IMR-90 (cell line): ENCODE measurements around the gene NME2. TPM values are rescaled to one million over a fixed set of nuclear protein-coding genes. Genes with fewer than 3 reads are reported as not detected.
"Not testable (repeated sequence)": the region's sequence is repeated elsewhere in the genome, so short reads cannot be mapped to it uniquely, and the experiment has no call there.

ENCODE experiments used
- ATAC-seq: fragments of 200-7000 bp; cut with Tn5 transposase; 2 replicates; pipeline ENCODE4 v1.9.1; 2020; ENCODE audit warnings: low read depth, mild to moderate bottlenecking, moderate library complexity
- BruUV-seq: library from RNA; stranded (reverse); fragments of 400-500 nt; replicated peaks from 2 replicates; lab custom pipeline; 2021; lab: Mats Ljungman, UMichigan
- CTCF ChIA-PET: fragments of 300-600 bp; formaldehyde crosslinking; extraction: SDS; loops from one replicate; lab custom pipeline; 2021; ENCODE audit warnings: antibody characterized with exemption; lab: Yijun Ruan, JAX
- POLR2A ChIA-PET: fragments of 300-600 bp; sonication (Branson Sonifier 250); formaldehyde crosslinking; loops from one replicate; lab custom pipeline; 2022; ENCODE audit warnings: antibody characterized with exemption; ENCODE audit not compliant: unreplicated experiment; lab: Charles Lee
- DNase-seq: peaks from one replicate; pipeline ENCODE4 v3.0.0; 2013
- H2AFZ ChIP-seq: replicated peaks from 2 replicates; pipeline ENCODE3; 2013; ENCODE audit warnings: low read length, mild to moderate bottlenecking; ENCODE audit not compliant: poor library complexity
- H2AK5ac ChIP-seq: 2 replicates; pipeline ENCODE4 v1.6.1; 2013; ENCODE audit warnings: low read depth, low read length, inconsistent platforms
- H2AK9ac ChIP-seq: replicated peaks from 2 replicates; pipeline ENCODE3; 2013; ENCODE audit warnings: mild to moderate bottlenecking, low read depth, low read length, moderate library complexity; ENCODE audit not compliant: poor library complexity
- H2BK120ac ChIP-seq: 2 replicates; pipeline ENCODE4 v1.6.1; 2013; ENCODE audit warnings: low read depth, low read length, inconsistent platforms
- H2BK15ac ChIP-seq: 3 replicates; pipeline ENCODE4 v1.6.1; 2013; ENCODE audit warnings: low read depth, low read length, inconsistent platforms
- H2BK20ac ChIP-seq: 2 replicates; pipeline ENCODE4 v1.6.1; 2013; ENCODE audit warnings: low read depth, mild to moderate bottlenecking, inconsistent platforms, low read length, moderate library complexity
- H2BK5ac ChIP-seq: 2 replicates; pipeline ENCODE4 v1.6.1; 2013; ENCODE audit warnings: mild to moderate bottlenecking, low read depth, low read length, inconsistent platforms; ENCODE audit not compliant: poor library complexity, severe bottlenecking
- H3K14ac ChIP-seq: replicated peaks from 2 replicates; pipeline ENCODE4 v1.6.1; 2013; ENCODE audit warnings: low read depth, low read length, inconsistent platforms
- H3K18ac ChIP-seq: 2 replicates; pipeline ENCODE4 v1.6.1; 2013; ENCODE audit warnings: low read depth, low read length, control low read depth
- H3K23ac ChIP-seq: 2 replicates; pipeline ENCODE4 v1.6.1; 2013; ENCODE audit warnings: low read depth, low read length, inconsistent platforms
- H3K27ac ChIP-seq: 2 replicates; pipeline ENCODE4 v1.5.1; 2013; ENCODE audit warnings: mild to moderate bottlenecking, control low read depth, low read length; ENCODE audit not compliant: insufficient read depth
- H3K27me3 ChIP-seq: 2 replicates; pipeline ENCODE4 v1.6.1; 2013; ENCODE audit warnings: low read length; ENCODE audit not compliant: control insufficient read depth, insufficient read depth
- H3K36me3 ChIP-seq: 2 replicates; pipeline ENCODE4 v1.6.1; 2013; ENCODE audit warnings: low read length, mixed read lengths; ENCODE audit not compliant: control insufficient read depth, insufficient read depth
- H3K4ac ChIP-seq: 2 replicates; pipeline ENCODE4 v1.6.1; 2013; ENCODE audit warnings: low read depth, low read length, inconsistent platforms
- H3K4me1 ChIP-seq: 2 replicates; pipeline ENCODE4 v1.6.1; 2013; ENCODE audit warnings: low read length, mixed read lengths; ENCODE audit not compliant: control insufficient read depth, insufficient read depth
- H3K4me2 ChIP-seq: 2 replicates; pipeline ENCODE4 v1.6.1; 2013; ENCODE audit warnings: low read depth, mild to moderate bottlenecking, control low read depth, low read length, moderate library complexity
- H3K4me3 ChIP-seq: 2 replicates; pipeline ENCODE4 v1.5.1; 2013; ENCODE audit warnings: low read depth, mild to moderate bottlenecking, control low read depth, low read length, moderate library complexity; ENCODE audit not compliant: insufficient read depth
- H3K56ac ChIP-seq: 2 replicates; pipeline ENCODE4 v1.6.1; 2013; ENCODE audit warnings: low read length, inconsistent platforms; ENCODE audit not compliant: insufficient read depth; ENCODE audit errors: extremely low read depth
- H3K79me1 ChIP-seq, 2 experiments: 2 replicates each; pipeline ENCODE4 v1.6.1; 2013; ENCODE audit warnings: low read length in 2 of 2, inconsistent platforms in 1 of 2, low read depth in 1 of 2
- H3K9ac ChIP-seq: 2 replicates; pipeline ENCODE4 v1.6.1; 2013; ENCODE audit warnings: low read depth, low read length, control low read depth
- H3K9me1 ChIP-seq: 2 replicates; pipeline ENCODE4 v1.6.1; 2013; ENCODE audit warnings: low read length, inconsistent platforms; ENCODE audit not compliant: insufficient read depth
- H3K9me3 ChIP-seq: 2 replicates; pipeline ENCODE4 v1.6.1; 2013; ENCODE audit warnings: low read length; ENCODE audit not compliant: control insufficient read depth, insufficient read depth
- H4K20me1 ChIP-seq: 2 replicates; pipeline ENCODE4 v1.6.1; 2013; ENCODE audit warnings: low read length, inconsistent platforms; ENCODE audit not compliant: insufficient read depth
- H4K5ac ChIP-seq: 2 replicates; pipeline ENCODE4 v1.6.1; 2013; ENCODE audit warnings: mild to moderate bottlenecking, low read depth, low read length, control low read depth
- H4K8ac ChIP-seq, 2 experiments: 2 replicates each; pipeline ENCODE4 v1.6.1; 2013; ENCODE audit warnings: low read depth in 2 of 2, low read length in 2 of 2, control low read depth in 1 of 2, inconsistent platforms in 1 of 2
- H4K91ac ChIP-seq: 2 replicates; pipeline ENCODE4 v1.6.1; 2013; ENCODE audit warnings: low read depth, low read length, inconsistent platforms; ENCODE audit not compliant: insufficient read depth
- WGBS, 2 experiments: methylation state at CpG; one replicate each; pipeline versions ENCODE4 v1.1.5 to v1.1.7; 2013; ENCODE audit warnings: missing lambda C conversion rate in 2 of 2; ENCODE audit not compliant: insufficient read length in 1 of 2; ENCODE audit errors: extremely low coverage in 2 of 2; 5-methylcytosine and 5-hydroxymethylcytosine counted together
- dilution Hi-C: fragments of 300-500 bp; cut with HindIII; formaldehyde crosslinking; loops from one replicate; pipeline ENCODE4 v1.14.3; 2018; ENCODE audit warnings: low sequenced_read_pairs; ENCODE audit not compliant: unreplicated experiment
- in situ Hi-C: fragments of 300-500 bp; cut with MboI; formaldehyde crosslinking; loops from 3 replicates; pipeline ENCODE4 v1.14.3; 2019; ENCODE audit warnings: low sequenced_read_pairs, inconsistent platforms, mixed read lengths
- intact Hi-C: fragments of 100-400 bp; cut with micrococcal nuclease; formaldehyde crosslinking; loops from 2 replicates; pipeline ENCODE4 v1.10.0; 2022
- polyA plus RNA-seq, 3 experiments: library from polyadenylated mRNA; depleted of rRNA; stranded (reverse); fragments of >200 nt; gene quantifications; 2 replicates each; pipeline ENCODE4 v1.2.3, GENCODE V29; 2012; ENCODE audit warnings: low replicate concordance in 1 of 3
- total RNA-seq: library from RNA; depleted of rRNA; stranded (reverse); fragments of >200 nt; gene quantifications from 2 replicates; pipeline ENCODE4 v1.2.3, GENCODE V29; 2012

Gene NME2
- total and polyA plus RNA-seq, 2 of the 4 experiments (the other 2 are of a cell fraction) = 824 to 912 TPM

DNA sequence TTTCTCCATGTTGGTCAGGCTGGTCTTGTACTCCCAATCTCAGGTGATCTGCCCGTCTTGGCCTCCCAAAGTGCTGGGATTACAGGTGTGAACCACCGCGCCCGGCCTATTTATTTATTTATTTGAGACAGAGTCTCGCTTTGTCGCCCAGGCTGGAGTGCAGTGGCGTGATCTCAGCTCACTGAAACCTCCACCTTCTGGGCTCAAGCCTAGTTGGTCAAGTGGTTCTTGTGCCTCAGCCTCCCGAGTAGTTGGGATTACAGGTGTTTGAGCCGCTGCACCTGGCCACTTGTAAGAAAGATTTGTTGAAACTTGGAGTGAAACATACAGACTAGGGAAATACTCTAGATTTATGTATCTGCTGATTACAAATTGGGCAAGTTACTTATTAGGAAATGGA, 5.8 kb downstream of the NME2 start:
- H3K18ac ChIP-seq, CTCF ChIA-PET, POLR2A ChIA-PET, H2BK20ac ChIP-seq, H3K14ac ChIP-seq, H4K5ac ChIP-seq, H3K27ac ChIP-seq, H3K23ac ChIP-seq, H3K9me3 ChIP-seq, H3K9me1 ChIP-seq, H3K27me3 ChIP-seq, H2BK120ac ChIP-seq, H2BK5ac ChIP-seq, BruUV-seq, in situ Hi-C loops, ATAC-seq, H2BK15ac ChIP-seq, H2AFZ ChIP-seq, H3K4me3 ChIP-seq, H3K4me1 ChIP-seq, dilution Hi-C loops, H3K56ac ChIP-seq, H4K8ac ChIP-seq, H3K4me2 ChIP-seq, H4K91ac ChIP-seq, H2AK5ac ChIP-seq, DNase-seq, H2AK9ac ChIP-seq, H3K4ac ChIP-seq, intact Hi-C loops, H3K9ac ChIP-seq: not testable (repeated sequence)
- Histone ChIP-seq H3K79me1 (peaks cover 23 to 36% of the 10 kb centered on the region in 2 experiments), H4K20me1 (peaks cover 16% of the 10 kb centered on the region), H3K36me3 (peaks cover 32% of the 10 kb centered on the region)
- 80% methylated on average over 1 of the region's 9 CpGs; no CpG with 5 or more reads in 1 of the 2 experiments for WGBS, 2 experiments
